Upper lobe of left lung (tissue), 4 donors: Measurements from ENCODE around the gene EIF4G3.

ENCODE experiments used
- EP300 ChIP-seq, 4 donors: sonication (generic); formaldehyde crosslinking; IDR thresholded peaks; one replicate each; pipeline ENCODE4 v1.5.1; 2017; ENCODE audit warnings: antibody characterized with exemption in 4 of 4, control low read depth in 2 of 4
- POLR2A ChIP-seq, 4 donors: fragments of 450-650 bp; IDR thresholded peaks; one replicate each; pipeline ENCODE4 v1.5.1; 2016 to 2017; ENCODE audit warnings: antibody characterized with exemption in 4 of 4, mild to moderate bottlenecking in 2 of 4
- POLR2AphosphoS5 ChIP-seq, 2 donors: sonication (generic); formaldehyde crosslinking; IDR thresholded peaks; one replicate each; pipeline ENCODE4 v1.5.1; 2017; ENCODE audit warnings: antibody characterized with exemption in 2 of 2
- TF ChIP-seq, protein P1 (sequence below), 6 experiments: fragments of 450-650 bp in 4 of 6; fragments of 200-600 bp in 2 of 6; sonication (generic) in 2 of 6; IDR thresholded peaks; one replicate each; pipeline ENCODE4 v1.5.1; 2016 to 2019; ENCODE audit warnings: antibody characterized with exemption in 6 of 6

GRCh38 chr1:21020151-21020550 is 156.5 kb downstream of the EIF4G3 start:
- TF ChIP-seq, protein P1, sequence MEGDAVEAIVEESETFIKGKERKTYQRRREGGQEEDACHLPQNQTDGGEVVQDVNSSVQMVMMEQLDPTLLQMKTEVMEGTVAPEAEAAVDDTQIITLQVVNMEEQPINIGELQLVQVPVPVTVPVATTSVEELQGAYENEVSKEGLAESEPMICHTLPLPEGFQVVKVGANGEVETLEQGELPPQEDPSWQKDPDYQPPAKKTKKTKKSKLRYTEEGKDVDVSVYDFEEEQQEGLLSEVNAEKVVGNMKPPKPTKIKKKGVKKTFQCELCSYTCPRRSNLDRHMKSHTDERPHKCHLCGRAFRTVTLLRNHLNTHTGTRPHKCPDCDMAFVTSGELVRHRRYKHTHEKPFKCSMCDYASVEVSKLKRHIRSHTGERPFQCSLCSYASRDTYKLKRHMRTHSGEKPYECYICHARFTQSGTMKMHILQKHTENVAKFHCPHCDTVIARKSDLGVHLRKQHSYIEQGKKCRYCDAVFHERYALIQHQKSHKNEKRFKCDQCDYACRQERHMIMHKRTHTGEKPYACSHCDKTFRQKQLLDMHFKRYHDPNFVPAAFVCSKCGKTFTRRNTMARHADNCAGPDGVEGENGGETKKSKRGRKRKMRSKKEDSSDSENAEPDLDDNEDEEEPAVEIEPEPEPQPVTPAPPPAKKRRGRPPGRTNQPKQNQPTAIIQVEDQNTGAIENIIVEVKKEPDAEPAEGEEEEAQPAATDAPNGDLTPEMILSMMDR (IDR thresholded peaks at IDR 0.05), result no peak
- TF ChIP-seq POLR2AphosphoS5 (IDR thresholded peaks at IDR 0.05) (no peak), POLR2A (IDR thresholded peaks at IDR 0.05) (no peak), EP300 (IDR thresholded peaks at IDR 0.05) (no peak)
